Mesenchymal stem cell (in vitro differentiated cells and primary cell): ENCODE data around the gene SETD7.

Experiments
- DNase-seq: peaks from one replicate; pipeline ENCODE4 v3.0.0-alpha.2; 2013
- H2AFZ ChIP-seq: one replicate; pipeline ENCODE4 v1.6.1; 2013; ENCODE audit warnings: low read depth, mild to moderate bottlenecking, control low read depth, inconsistent platforms, low read length, moderate library complexity
- H2AK5ac ChIP-seq: 2 replicates; pipeline ENCODE4 v1.6.1; 2013; ENCODE audit warnings: low read length, moderate library complexity, mild to moderate bottlenecking, inconsistent platforms; ENCODE audit not compliant: severe bottlenecking
- H2BK120ac ChIP-seq: one replicate; pipeline ENCODE4 v1.6.1; 2013; ENCODE audit warnings: low read depth, mild to moderate bottlenecking, inconsistent platforms, low read length, moderate library complexity
- H2BK12ac ChIP-seq, 2 experiments: one replicate each; pipeline ENCODE4 v1.6.1; 2013; ENCODE audit warnings: inconsistent platforms in 2 of 2, low read length in 2 of 2, mild to moderate bottlenecking in 2 of 2, moderate library complexity in 2 of 2, control low read depth in 1 of 2
- H2BK15ac ChIP-seq: one replicate; pipeline ENCODE4 v1.6.1; 2013; ENCODE audit warnings: mild to moderate bottlenecking, low read depth, inconsistent platforms; ENCODE audit not compliant: poor library complexity, severe bottlenecking
- H2BK5ac ChIP-seq: 2 replicates; pipeline ENCODE4 v1.6.1; 2013; ENCODE audit warnings: low read depth, mild to moderate bottlenecking, low read length, control low read depth, inconsistent platforms; ENCODE audit not compliant: poor library complexity, severe bottlenecking
- H3K14ac ChIP-seq, 2 experiments: one replicate each; pipeline ENCODE4 v1.6.1; 2013; ENCODE audit warnings: inconsistent platforms in 2 of 2, low read length in 2 of 2, control low read depth in 1 of 2, mild to moderate bottlenecking in 1 of 2, moderate library complexity in 1 of 2
- H3K18ac ChIP-seq, 2 experiments: one replicate each; pipeline ENCODE4 v1.6.1; 2013; ENCODE audit warnings: inconsistent platforms in 2 of 2, low read length in 2 of 2, control low read depth in 1 of 2, low read depth in 1 of 2, mild to moderate bottlenecking in 1 of 2
- H3K23ac ChIP-seq, 2 experiments: one replicate each; pipeline ENCODE4 v1.6.1; 2013; ENCODE audit warnings: inconsistent platforms in 2 of 2, low read length in 2 of 2, mild to moderate bottlenecking in 2 of 2, moderate library complexity in 2 of 2, control low read depth in 1 of 2
- H3K27ac ChIP-seq: 2 replicates; pipeline ENCODE4 v1.5.1; 2013; ENCODE audit warnings: mild to moderate bottlenecking, moderate library complexity, low read length, control low read depth, inconsistent platforms; ENCODE audit not compliant: poor library complexity, severe bottlenecking
- H3K27me3 ChIP-seq, 2 experiments: 2 replicates each; pipeline versions ENCODE4 v1.6.1 to v1.7.0; 2013; ENCODE audit warnings: low read length in 2 of 2, mild to moderate bottlenecking in 2 of 2, moderate library complexity in 2 of 2, control low read depth in 1 of 2, inconsistent platforms in 1 of 2; ENCODE audit not compliant: control insufficient read depth in 1 of 2, insufficient read depth in 1 of 2
- H3K36me3 ChIP-seq, 2 experiments: 2 replicates each; pipeline versions ENCODE4 v1.6.1 to v1.7.0; 2013; ENCODE audit warnings: low read length in 2 of 2, control low read depth in 1 of 2, inconsistent platforms in 1 of 2, low read depth in 1 of 2, mild to moderate bottlenecking in 1 of 2; ENCODE audit not compliant: insufficient read depth in 2 of 2, control insufficient read depth in 1 of 2
- H3K4ac ChIP-seq, 2 experiments: one replicate each; pipeline ENCODE4 v1.6.1; 2013; ENCODE audit warnings: inconsistent platforms in 2 of 2, low read length in 2 of 2, mild to moderate bottlenecking in 2 of 2, moderate library complexity in 2 of 2, control low read depth in 1 of 2, low read depth in 1 of 2
- H3K4me1 ChIP-seq: 2 replicates; pipeline ENCODE4 v1.6.1; 2013; ENCODE audit warnings: low read depth, low read length, control low read depth; ENCODE audit not compliant: control insufficient read depth, insufficient read depth
- H3K4me2 ChIP-seq: 2 replicates; pipeline ENCODE4 v1.6.1; 2013; ENCODE audit warnings: low read length, mild to moderate bottlenecking, inconsistent platforms; ENCODE audit not compliant: poor library complexity, severe bottlenecking
- H3K4me3 ChIP-seq, 2 experiments: 2 replicates each; pipeline versions ENCODE4 v1.5.1 to v1.7.0; 2013; ENCODE audit warnings: low read length in 2 of 2, mild to moderate bottlenecking in 2 of 2, control low read depth in 1 of 2, low read depth in 1 of 2; ENCODE audit not compliant: insufficient read depth in 1 of 2
- H3K79me1 ChIP-seq: replicated peaks from 2 replicates; pipeline ENCODE4 v1.6.1; 2013; ENCODE audit warnings: mild to moderate bottlenecking, control low read depth, low read length, inconsistent platforms; ENCODE audit not compliant: poor library complexity, severe bottlenecking
- H3K9ac ChIP-seq: 2 replicates; pipeline ENCODE4 v1.7.0; 2013; ENCODE audit warnings: mild to moderate bottlenecking, low read length, moderate library complexity
- H3K9me3 ChIP-seq: 2 replicates; pipeline ENCODE4 v1.7.0; 2013; ENCODE audit warnings: mild to moderate bottlenecking, low read length; ENCODE audit not compliant: control insufficient read depth
- H4K8ac ChIP-seq: one replicate; pipeline ENCODE4 v1.6.1; 2013; ENCODE audit warnings: inconsistent platforms, mild to moderate bottlenecking, low read length, moderate library complexity
- H4K91ac ChIP-seq: one replicate; pipeline ENCODE4 v1.6.1; 2013; ENCODE audit warnings: mild to moderate bottlenecking, low read length, inconsistent platforms
- WGBS: methylation state at CpG from one replicate; pipeline ENCODE4 v1.1.7; 2013; ENCODE audit warnings: mixed read lengths; 5-methylcytosine and 5-hydroxymethylcytosine counted together

The SETD7 gene

DNA sequence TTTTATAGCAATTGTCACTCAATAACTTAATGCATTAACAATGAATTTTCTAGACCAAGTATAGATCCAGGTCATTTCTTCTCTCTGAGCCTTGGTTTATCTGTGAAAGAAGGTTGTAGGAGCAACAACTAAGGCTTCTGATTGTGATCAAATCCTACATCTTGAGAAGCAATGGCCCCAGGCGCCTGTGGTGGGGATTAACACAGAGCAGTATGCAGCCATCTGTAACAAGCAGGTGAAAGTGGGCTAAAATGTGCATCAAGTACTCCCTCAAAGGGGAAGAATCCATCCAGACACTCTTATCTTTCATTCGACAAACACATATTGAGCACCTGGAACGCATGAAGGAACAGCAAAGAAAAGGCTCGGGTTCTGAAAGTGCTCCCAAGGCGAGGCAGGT lies 19.1 kb upstream of the SETD7 start:
- Histone ChIP-seq H3K14ac (no peak overlapping the region), H3K4me1 (peaks cover 1% of the 10 kb centered on the region), H2AK5ac (no peak overlapping the region), H2BK120ac (no peak overlapping the region), H3K79me1 (no peaks in the 10 kb centered on the region), H4K91ac (no peak overlapping the region), H3K27me3 (peaks cover 0 to 11% of the 10 kb centered on the region in 2 experiments), H2BK5ac (no peak overlapping the region), H3K23ac (no peak overlapping the region), H3K4me3 (no peak overlapping the region), H3K9me3 (no peaks in the 10 kb centered on the region), H3K36me3 (no peaks in the 10 kb centered on the region), H3K9ac (no peak overlapping the region), H2BK12ac (no peak overlapping the region), H3K27ac (no peak overlapping the region), H4K8ac (no peak overlapping the region), H2BK15ac (no peak overlapping the region), H2AFZ (no peak overlapping the region), H3K4me2 (no peak overlapping the region), H3K18ac (no peak overlapping the region), H3K4ac (no peak overlapping the region)
- DNase-seq: no peak
- WGBS: 96% methylated on average over 5 of the region's 5 CpGs

DNA sequence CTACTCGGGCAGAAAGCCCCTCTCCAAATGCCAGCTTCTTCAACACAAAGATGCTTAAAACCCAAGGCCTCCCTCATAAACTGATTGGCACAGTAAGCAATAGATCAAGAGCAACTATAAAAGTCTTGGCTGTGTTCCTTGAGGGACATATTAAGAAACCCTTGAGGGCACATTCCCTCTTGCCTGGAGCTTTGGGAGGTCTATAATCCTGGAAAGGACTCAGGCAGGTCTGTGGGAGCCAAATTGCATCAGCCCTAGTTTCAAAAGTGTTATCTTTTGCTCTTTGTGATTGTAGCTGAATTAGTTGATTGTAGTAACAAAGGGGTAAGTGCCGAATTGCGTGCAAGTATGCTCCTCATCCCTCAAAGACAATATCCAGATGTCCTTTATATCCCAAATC lies 18.6 kb upstream of the SETD7 start:
- H3K18ac ChIP-seq: peak overlapping the region in 1 of 2 experiments; percentile 6
- H3K4me1 ChIP-seq: peaks cover 1% of the 10 kb centered on the region
- H2AK5ac ChIP-seq: no peak overlapping the region
- no peaks in the 10 kb centered on the region for H3K9me3 ChIP-seq
- H4K91ac ChIP-seq: no peak overlapping the region
- no peak overlapping the region for H3K9ac ChIP-seq
- H3K4me3 ChIP-seq: no peak overlapping the region
- H3K27me3 ChIP-seq: peaks cover 0 to 11% of the 10 kb centered on the region in 2 experiments
- 100% methylated on average over 3 of the region's 3 CpGs for WGBS
- no peaks in the 10 kb centered on the region for H3K79me1 ChIP-seq
- H3K14ac ChIP-seq: no peak overlapping the region
- H2BK5ac ChIP-seq: no peak overlapping the region
- no peaks in the 10 kb centered on the region for H3K36me3 ChIP-seq
- no peak for DNase-seq
- H3K23ac ChIP-seq: no peak overlapping the region
- no peak overlapping the region for H2AFZ ChIP-seq
- H4K8ac ChIP-seq: no peak overlapping the region
- H2BK15ac ChIP-seq: no peak overlapping the region
- H2BK12ac ChIP-seq: no peak overlapping the region
- H2BK120ac ChIP-seq: no peak overlapping the region
- H3K4ac ChIP-seq: no peak overlapping the region
- H3K4me2 ChIP-seq: no peak overlapping the region
- H3K27ac ChIP-seq: no peak overlapping the region

DNA sequence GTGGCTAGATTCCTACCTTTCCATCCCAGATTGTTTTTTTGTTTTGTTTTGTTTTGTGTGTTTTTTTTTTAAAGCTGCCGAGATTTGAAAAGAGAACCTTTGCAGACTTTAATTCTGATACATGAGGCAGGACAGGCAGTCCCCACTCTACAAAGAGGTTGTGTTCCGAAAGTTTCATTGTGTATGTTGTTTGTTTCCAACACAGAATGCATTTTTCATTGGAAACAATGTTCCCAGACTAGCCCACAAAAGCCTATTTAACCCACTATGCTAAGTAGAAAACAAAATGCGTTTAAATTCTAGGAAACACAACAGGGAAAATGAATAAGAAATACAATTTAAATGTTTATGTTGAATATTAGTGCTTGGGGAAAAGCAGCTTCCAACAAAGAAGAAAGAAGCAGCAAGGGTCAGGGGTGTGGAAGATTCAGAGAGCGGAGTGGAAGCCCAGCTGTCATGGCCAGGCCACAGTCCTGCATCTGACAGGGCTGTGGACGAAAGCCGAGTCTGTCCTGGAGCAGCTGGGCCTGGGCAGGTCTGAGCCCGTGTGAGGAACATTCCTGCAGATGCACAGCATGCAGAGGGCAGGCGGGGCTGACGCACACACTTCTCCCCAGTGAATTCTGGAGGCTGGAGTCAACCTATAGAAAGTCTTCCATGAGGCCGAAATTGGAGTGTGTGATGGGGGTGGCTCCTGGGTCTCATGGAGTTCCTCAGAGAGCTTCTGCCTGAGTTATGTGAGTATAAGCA lies 12.4 kb upstream of the SETD7 start:
- no peaks in the 10 kb centered on the region for H3K79me1 ChIP-seq
- H3K27ac ChIP-seq: no peak overlapping the region
- H3K14ac ChIP-seq: no peak overlapping the region
- H3K18ac ChIP-seq: peak overlapping the region in 1 of 2 experiments; percentile 48
- H3K4me1 ChIP-seq: peaks cover 2% of the 10 kb centered on the region
- peak overlapping the region; percentile 35 for H4K91ac ChIP-seq
- peak overlapping the region in 1 of 2 experiments; percentile 50 for H3K4ac ChIP-seq
- H2BK15ac ChIP-seq: no peak overlapping the region
- H3K23ac ChIP-seq: no peak overlapping the region
- peaks cover 0 to under 1% of the 10 kb centered on the region in 2 experiments for H3K27me3 ChIP-seq
- no peak for DNase-seq
- 61% methylated on average over 9 of the region's 10 CpGs for WGBS
- H3K9me3 ChIP-seq: no peaks in the 10 kb centered on the region
- H2BK120ac ChIP-seq: no peak overlapping the region
- H3K4me3 ChIP-seq: no peak overlapping the region
- H3K9ac ChIP-seq: no peak overlapping the region
- H4K8ac ChIP-seq: no peak overlapping the region
- no peak overlapping the region for H3K4me2 ChIP-seq
- peak overlapping the region in 1 of 2 experiments; percentile 71 for H2BK12ac ChIP-seq
- H2AFZ ChIP-seq: peak overlapping the region; percentile 76
- H3K36me3 ChIP-seq: no peaks in the 10 kb centered on the region
- H2BK5ac ChIP-seq: no peak overlapping the region
- no peak overlapping the region for H2AK5ac ChIP-seq

DNA sequence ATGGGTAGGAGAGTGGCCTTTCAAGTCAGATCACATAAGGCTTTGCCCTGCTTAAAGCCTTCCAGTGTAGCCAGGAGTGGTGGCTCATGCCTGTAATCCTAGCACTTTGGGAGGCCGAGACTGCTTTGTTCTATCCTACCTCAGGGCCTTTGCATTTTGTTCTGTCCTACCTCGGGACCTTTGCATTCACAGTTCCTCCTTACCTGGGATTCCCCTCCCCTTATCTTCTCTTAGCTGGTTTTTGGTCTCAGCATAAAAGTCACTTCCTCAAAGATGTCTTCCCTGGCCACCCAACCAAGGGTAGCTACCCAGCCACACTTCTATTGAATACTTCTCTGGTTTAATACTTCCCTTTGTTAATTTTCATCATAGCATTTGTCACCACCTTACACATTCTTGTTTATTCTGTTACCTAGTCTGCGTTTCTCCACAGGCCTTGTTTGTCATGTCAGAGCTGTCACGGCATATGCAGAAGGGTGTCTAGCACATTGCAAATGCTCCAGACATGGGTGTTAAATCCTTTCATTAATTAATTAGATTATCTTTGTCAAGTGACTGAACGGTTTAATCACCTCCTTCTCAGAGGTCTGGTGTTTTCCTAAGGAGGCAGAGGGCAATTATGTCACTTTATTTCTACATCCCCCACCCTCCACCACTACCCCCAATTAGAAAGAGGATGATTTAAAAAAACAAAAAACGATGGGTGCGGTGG lies 11.3 kb upstream of the SETD7 start:
- Histone ChIP-seq H3K9ac (no peak overlapping the region), H3K9me3 (no peaks in the 10 kb centered on the region), H3K4ac (no peak overlapping the region), H3K4me3 (no peak overlapping the region), H2AK5ac (no peak overlapping the region), H3K27me3 (no peaks in the 10 kb centered on the region), H2BK5ac (no peak overlapping the region), H4K91ac (no peak overlapping the region), H3K23ac (peak overlapping the region in 1 of 2 experiments; percentile 18), H2BK15ac (no peak overlapping the region), H3K14ac (no peak overlapping the region), H2BK12ac (no peak overlapping the region), H3K4me1 (peaks cover 2% of the 10 kb centered on the region), H3K36me3 (no peaks in the 10 kb centered on the region), H2BK120ac (no peak overlapping the region), H2AFZ (peak overlapping the region; percentile 18), H3K4me2 (no peak overlapping the region), H3K79me1 (no peaks in the 10 kb centered on the region), H3K27ac (no peak overlapping the region), H3K18ac (no peak overlapping the region), H4K8ac (no peak overlapping the region)
- DNase-seq: no peak
- WGBS: 91% methylated on average over 6 of the region's 7 CpGs
